NT2/D1 (cell line): ENCODE data around the gene NTN4.

ENCODE experiments used
- DNase-seq: peaks from one replicate; pipeline ENCODE4 v3.0.0-alpha.2; 2011; ENCODE audit warnings: low read depth, low spot score
- H3K27me3 ChIP-seq: 2 replicates; pipeline ENCODE4 v1.6.0; 2011; ENCODE audit warnings: mild to moderate bottlenecking; ENCODE audit not compliant: insufficient read length, insufficient read depth
- H3K36me3 ChIP-seq: 2 replicates; pipeline ENCODE4 v1.6.1; 2011; ENCODE audit warnings: mild to moderate bottlenecking, low read length, mixed read lengths; ENCODE audit not compliant: insufficient read depth, insufficient read length
- H3K4me1 ChIP-seq: 2 replicates; pipeline ENCODE4 v1.5.1; 2011; ENCODE audit not compliant: insufficient read depth, insufficient read length
- H3K4me3 ChIP-seq: 2 replicates; pipeline ENCODE4 v1.5.1; 2011; ENCODE audit warnings: low read depth; ENCODE audit not compliant: insufficient read length
- H3K9ac ChIP-seq: 2 replicates; pipeline ENCODE4 v1.6.0; 2011; ENCODE audit warnings: low read depth; ENCODE audit not compliant: insufficient read length
- H3K9me3 ChIP-seq: 2 replicates; pipeline ENCODE4 v1.5.1; 2011; ENCODE audit warnings: mild to moderate bottlenecking, low read length; ENCODE audit not compliant: insufficient read depth
- SUZ12 ChIP-seq: IDR thresholded peaks from 2 replicates; pipeline ENCODE4 v1.6.1; 2011; ENCODE audit not compliant: insufficient read length, insufficient read depth; ENCODE audit errors: extremely low read depth
- YY1 ChIP-seq: IDR thresholded peaks from 2 replicates; pipeline ENCODE4 v1.6.1; 2011; ENCODE audit not compliant: insufficient read length, insufficient read depth
- ZNF274 ChIP-seq: IDR thresholded peaks from 2 replicates; pipeline ENCODE4 v1.6.1; 2011; ENCODE audit warnings: mild to moderate bottlenecking, low read depth, low read length

The NTN4 gene

DNA sequence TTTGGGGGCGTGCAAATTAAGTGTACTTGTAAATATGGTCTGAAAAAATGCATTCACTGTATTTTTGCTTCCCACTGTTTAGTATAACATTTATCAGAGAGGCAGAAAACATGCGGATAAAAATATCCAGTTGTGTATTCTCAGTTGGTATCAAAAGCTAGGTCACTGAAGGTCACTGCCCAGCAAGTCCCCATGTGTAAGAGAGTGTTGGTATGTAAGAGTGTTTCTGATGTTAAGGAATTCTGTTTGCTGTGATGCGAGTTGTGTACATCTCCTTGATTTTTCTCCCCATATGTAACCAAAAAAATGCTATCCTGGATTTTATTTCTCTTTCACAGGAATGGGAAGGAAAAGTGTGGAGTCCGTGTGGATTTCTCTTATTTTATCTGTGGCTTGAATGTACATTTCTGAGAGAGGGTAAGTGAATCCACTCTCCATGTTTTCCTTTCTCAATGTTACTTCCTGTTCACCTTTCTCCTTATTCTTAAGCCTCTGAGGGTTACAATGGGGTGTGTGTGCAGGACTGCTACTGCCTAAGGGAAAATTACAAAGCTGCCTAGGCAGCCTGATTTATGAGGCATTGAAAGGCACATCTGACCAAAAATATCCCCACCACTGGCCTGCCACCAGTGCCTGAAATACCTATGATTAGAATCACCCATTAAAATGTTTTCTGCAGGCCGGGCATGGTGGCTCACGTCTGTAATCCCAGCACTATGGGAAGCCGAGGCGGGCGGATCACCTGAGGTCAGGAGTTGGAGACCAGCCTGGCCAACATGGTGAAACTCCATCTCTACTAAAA lies 141.4 kb downstream of the NTN4 start:
- no peak overlapping the region for H3K9ac ChIP-seq
- DNase-seq, result no peak

DNA sequence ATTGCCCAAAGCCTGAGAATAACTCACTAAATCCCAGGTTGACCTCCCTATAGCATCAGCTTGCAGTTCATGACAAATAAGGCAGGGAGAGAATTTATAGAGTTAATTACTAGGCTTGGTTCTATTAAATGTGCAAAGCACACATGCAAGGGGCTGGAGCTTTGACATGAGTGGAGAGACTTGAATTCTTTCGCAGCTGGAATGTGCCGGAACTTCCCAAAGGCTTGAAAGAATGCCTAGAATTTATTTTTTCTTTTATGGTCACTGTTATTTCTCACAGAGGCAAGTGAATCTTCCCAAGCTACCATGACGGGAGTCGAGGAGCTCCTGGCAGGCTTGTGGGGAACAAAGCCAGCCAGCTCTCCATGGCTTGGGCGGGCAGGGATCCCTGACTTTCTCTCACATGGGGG lies 143.8 kb downstream of the NTN4 start:
- Histone ChIP-seq H3K9ac (no peak overlapping the region), H3K4me1 (no peaks in the 10 kb centered on the region), H3K36me3 (no peaks in the 10 kb centered on the region), H3K27me3 (no peaks in the 10 kb centered on the region), H3K9me3 (no peaks in the 10 kb centered on the region; the same call in 1 of the 2 replicates), H3K4me3 (no peak overlapping the region)
- DNase-seq, result no peak
- TF ChIP-seq SUZ12, result no peak
- no peak for TF ChIP-seq YY1
- TF ChIP-seq ZNF274, result no peak

More for the DNA sequence above, 141.4 kb downstream of the NTN4 start:
- H3K4me1 ChIP-seq, result no peaks in the 10 kb centered on the region
- H3K27me3 ChIP-seq, result no peaks in the 10 kb centered on the region
- no peak for TF ChIP-seq SUZ12
- TF ChIP-seq YY1, result no peak
- TF ChIP-seq ZNF274, result no peak
- no peaks in the 10 kb centered on the region for H3K36me3 ChIP-seq
- H3K9me3 ChIP-seq, result no peaks in the 10 kb centered on the region
- H3K4me3 ChIP-seq, result no peak overlapping the region

DNA sequence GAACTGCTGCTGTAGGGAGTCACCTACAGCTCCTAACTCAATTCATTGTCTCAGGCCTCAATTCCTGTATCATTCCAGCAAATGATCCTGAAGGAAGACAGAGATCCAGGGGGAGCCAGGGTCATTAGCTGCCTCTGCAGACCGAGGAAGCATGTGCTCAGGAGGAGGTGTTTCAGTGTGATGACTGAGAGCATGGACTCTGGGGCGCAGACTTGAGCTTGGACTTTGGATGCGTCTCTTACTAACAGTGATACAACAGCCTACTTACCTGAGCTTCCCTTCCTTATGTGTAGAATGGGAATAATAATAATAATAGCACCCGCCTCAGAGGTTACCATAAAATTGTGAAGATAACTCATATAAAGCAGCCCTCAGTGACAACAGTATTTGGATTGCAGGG lies 147.3 kb downstream of the NTN4 start:
- no peaks in the 10 kb centered on the region; the same call in 1 of the 2 replicates for H3K9me3 ChIP-seq
- TF ChIP-seq ZNF274, result no peak
- no peak for TF ChIP-seq SUZ12
- TF ChIP-seq YY1, result no peak
- H3K4me1 ChIP-seq, result no peaks in the 10 kb centered on the region
- H3K4me3 ChIP-seq, result no peak overlapping the region
- no peaks in the 10 kb centered on the region for H3K27me3 ChIP-seq
- no peak for DNase-seq
- H3K36me3 ChIP-seq, result no peaks in the 10 kb centered on the region
- H3K9ac ChIP-seq, result no peak overlapping the region

DNA sequence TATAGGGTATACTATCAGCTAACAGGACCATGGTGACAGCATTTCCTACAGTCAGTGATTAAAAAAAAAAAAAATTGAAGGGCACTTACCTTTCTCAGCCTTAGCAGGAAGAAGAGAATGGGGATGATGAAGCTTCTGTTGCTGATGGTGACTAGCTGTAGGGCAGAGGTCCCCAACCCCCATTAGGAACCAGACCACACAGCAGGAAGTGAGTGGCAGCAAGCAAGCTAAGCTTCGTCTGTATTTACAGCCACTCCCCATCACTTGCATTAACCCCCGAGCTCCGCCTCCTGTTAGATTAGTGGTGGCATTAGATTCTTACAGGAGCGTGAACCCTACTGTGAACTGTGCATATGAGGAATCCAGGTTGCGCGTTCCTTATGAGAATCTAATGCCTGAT lies 148.0 kb downstream of the NTN4 start:
- H3K27me3 ChIP-seq, result no peaks in the 10 kb centered on the region
- TF ChIP-seq YY1 (no peak), SUZ12 (no peak), ZNF274 (no peak)
- no peak for DNase-seq
- H3K36me3 ChIP-seq, result no peaks in the 10 kb centered on the region
- no peaks in the 10 kb centered on the region for H3K4me1 ChIP-seq
- no peak overlapping the region for H3K9ac ChIP-seq
- H3K9me3 ChIP-seq, result no peaks in the 10 kb centered on the region; the same call in 1 of the 2 replicates
- H3K4me3 ChIP-seq, result no peak overlapping the region

DNA sequence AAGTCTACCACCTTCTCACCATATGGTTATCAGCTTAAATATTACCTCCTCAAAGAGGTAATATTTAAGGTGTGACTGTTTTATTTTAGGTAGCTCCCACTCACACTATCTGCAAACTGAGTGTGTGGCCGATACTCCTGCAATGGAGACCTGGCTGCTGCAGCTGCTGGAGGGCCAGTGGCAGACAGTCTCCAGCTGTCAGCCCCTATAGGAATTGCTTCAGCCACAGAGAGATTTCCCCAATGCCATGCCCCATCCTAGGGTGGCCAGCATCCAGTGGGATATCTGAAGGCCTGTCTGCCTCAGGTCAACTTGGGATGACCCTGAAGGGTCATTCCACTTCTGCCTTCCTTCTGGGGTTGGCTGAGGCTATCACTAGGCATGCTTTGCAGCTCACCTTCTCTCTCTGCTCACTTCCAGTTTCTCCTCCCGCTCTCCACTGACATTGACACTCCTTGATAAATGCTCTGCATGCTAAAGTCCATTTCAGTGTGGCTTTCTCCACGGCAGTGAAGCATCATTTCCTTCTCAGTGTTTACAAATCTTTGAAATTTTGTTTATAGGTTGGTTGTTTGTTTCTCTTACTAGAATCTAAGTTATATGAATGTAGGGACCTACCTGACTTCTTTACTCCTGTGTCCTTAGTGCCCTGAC lies 149.1 kb downstream of the NTN4 start:
- no peak for TF ChIP-seq YY1
- TF ChIP-seq ZNF274, result no peak
- TF ChIP-seq SUZ12, result no peak
- Histone ChIP-seq H3K4me3 (no peak overlapping the region), H3K4me1 (no peaks in the 10 kb centered on the region), H3K9ac (no peak overlapping the region), H3K36me3 (no peaks in the 10 kb centered on the region), H3K27me3 (no peaks in the 10 kb centered on the region), H3K9me3 (no peaks in the 10 kb centered on the region; the same call in 1 of the 2 replicates)
- DNase-seq, result no peak

DNA sequence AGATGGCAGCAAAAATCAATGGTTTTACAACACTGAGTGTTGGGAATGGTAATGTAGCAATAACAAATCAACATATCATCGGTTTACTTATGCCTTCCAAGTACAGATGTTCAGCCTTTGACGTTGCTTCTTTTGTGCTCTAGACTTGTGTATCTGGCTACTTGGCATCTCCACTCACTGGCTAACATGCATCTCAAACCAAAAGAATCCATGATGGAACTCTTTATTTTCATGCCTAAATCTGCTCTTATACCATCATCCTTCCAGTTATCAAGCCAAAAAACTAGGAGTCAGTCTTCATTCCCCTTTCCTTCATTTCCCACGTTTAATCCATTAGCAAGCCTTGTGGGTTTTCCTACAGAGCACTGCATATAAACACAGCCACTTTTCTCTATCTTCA lies 150.0 kb downstream of the NTN4 start:
- no peak for TF ChIP-seq ZNF274
- no peak for TF ChIP-seq SUZ12
- TF ChIP-seq YY1, result no peak
- no peaks in the 10 kb centered on the region for H3K4me1 ChIP-seq
- no peaks in the 10 kb centered on the region for H3K36me3 ChIP-seq
- no peaks in the 10 kb centered on the region; the same call in 1 of the 2 replicates for H3K9me3 ChIP-seq
- H3K27me3 ChIP-seq, result no peaks in the 10 kb centered on the region
- DNase-seq, result no peak
- no peak overlapping the region for H3K4me3 ChIP-seq
- no peak overlapping the region for H3K9ac ChIP-seq

DNA sequence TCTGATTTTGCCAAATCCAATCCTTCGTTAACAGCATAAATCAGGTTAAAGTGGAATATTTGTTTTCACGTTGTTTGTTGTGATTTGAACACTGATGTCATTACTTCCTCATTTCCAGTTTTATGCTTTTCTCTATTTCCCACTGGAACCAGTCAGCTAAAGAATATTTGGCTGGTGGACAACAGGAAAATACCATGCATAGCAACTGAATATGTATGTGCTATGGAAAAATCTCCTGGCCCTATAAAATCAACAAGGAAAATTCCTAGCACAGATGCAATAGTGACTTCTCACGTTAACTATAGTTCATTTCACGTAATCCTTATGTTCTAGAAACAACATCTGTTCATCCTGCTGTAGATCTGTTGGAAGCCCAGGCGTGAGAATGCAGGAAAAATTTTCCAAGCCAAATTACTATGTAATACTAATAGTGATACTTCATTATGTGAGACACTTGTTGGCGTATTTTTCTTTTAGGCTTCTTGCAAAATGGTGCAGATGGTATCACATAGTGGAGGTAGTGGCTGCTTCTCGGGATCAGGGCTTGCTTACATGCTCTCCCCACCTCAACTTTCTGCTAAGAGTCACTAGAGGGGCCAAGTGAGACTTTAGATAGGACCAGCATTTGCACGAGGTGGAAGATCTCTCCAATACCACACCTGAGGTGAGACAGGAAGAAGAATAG lies 153.0 kb downstream of the NTN4 start:
- Histone ChIP-seq H3K9ac (no peak overlapping the region), H3K36me3 (no peaks in the 10 kb centered on the region), H3K4me1 (no peaks in the 10 kb centered on the region), H3K27me3 (no peaks in the 10 kb centered on the region), H3K4me3 (no peak overlapping the region), H3K9me3 (no peaks in the 10 kb centered on the region)
- TF ChIP-seq SUZ12 (no peak), ZNF274 (no peak), YY1 (no peak)
- no peak for DNase-seq
